Purkinje cell (primary cell): Measurements from ENCODE around the gene KIF22. TPM values are rescaled to one million over a fixed set of nuclear protein-coding genes. Genes with fewer than 3 reads are reported as not detected.

ENCODE experiments used
- polyA plus RNA-seq: library from polyadenylated mRNA; unstranded; fragments of >200 nt; fragmentation: Nextera tagmentation; gene quantifications from 2 replicates; pipeline ENCODE4 v1.2.1, GENCODE V29; 2014

The KIF22 gene
- 19.1 and 28.6 TPM in 2 replicates for polyA plus RNA-seq

DNA sequence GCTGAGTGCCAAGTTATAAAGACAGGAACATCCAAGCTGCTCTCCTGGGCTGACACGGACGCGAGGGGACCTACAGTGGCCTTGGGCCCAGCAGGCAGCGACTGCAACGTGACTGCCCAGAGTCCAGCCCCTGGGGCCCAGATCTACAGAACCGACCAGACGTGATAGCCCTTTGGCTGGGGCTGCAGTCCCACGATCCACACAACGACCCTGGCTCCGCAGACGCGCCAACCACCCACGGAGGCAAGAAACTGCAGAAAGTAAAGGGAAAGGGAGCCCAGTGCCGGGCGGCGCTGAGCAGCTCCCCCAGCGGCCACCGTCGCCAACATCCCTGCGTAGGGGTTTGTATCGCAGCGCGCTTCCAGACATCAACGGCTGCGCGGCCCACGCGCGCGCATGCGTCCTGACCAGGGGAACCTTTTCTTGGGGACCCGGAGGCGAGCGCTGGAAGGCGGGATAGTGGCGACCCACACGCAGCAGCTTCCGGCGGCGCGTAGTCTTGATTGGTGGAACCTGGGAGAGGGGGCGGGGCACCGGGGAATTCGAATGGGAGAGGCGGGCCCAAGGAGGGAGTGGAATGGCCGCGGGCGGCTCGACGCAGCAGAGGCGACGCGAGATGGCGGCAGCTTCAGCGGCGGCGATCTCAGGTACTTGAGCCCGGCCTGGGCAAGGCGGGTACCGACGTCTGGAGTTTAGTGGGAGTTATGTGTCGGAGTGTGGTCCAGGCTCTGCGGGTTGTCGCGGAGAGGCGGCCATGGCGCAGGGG is at the start of gene KIF22:
Gene KIF22 (plus strand): TSS at position 569 of the 766 bp plus-strand sequence. CDS start 9 bp downstream, at position 578.

DNA sequence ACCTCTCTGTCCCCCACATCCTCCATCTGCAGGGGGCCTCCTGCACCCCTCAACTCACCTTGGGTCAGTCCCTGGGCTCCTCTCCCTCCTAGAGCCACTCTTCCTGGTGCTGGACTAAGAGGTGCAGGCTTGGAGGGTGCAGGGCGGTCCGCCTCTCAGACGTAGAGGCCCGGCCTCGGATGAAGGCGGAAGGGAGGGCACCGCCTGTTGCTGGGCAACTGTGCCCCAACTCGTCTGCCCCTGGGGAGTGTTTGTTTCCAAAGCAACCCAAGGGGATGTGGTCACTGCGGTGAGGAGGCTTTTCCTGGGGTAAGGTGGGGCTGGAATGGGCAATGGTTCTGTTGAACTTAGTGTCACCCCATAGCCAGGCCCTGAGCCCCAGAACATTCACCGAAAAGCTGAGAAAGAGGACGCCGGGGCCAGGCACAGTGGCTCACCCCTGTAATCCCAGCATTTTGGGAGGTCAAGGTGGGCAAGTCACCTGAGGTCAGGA is 44.7 kb upstream of the KIF22 start, which contains the start of gene C16orf54:
Gene C16orf54 (minus strand): TSS at position 138 of the 493 bp plus-strand sequence. CDS start 1,039 bp downstream, outside the sequence.

DNA sequence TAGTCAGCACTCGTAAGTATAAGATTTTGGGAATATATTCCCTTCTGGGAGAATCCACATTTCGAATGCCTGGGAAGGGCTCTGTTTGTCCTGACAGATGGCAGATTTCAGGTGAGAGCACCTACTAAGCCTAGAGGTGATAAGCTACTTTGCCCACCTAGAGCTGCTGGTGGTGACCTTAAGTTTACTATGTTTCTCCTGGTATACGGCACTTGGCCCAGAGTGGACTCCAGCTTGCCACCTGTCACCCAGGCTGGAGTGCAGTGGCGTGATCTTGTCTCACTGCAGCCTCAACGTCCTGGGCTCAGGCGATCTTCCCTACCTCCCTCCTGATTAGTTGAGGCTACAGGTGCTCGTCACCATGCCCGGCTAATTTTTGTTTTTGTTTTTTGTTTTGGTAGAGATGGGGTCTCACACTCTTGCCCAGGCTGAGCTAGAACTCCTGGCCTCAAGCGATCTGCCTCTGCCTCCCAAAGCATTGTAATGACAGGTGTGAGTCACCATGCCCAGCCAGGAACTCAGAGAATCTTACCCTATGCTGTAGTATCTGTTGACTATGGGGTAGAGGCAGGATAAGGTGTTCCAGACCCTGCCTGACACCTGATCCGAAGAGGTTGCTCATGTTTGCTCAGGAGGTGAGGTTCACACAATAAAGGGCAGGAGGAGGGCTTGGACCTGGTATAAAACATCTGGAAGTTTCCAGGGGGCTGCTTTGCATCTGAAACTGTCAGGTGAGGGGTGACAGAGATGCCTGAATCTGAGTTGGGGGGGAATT is 12.8 kb upstream of the KIF22 start, which contains the start of gene ZG16:
Gene ZG16 (plus strand): TSS at position 681 of the 775 bp plus-strand sequence. CDS start 1,011 bp downstream, outside the sequence.

DNA sequence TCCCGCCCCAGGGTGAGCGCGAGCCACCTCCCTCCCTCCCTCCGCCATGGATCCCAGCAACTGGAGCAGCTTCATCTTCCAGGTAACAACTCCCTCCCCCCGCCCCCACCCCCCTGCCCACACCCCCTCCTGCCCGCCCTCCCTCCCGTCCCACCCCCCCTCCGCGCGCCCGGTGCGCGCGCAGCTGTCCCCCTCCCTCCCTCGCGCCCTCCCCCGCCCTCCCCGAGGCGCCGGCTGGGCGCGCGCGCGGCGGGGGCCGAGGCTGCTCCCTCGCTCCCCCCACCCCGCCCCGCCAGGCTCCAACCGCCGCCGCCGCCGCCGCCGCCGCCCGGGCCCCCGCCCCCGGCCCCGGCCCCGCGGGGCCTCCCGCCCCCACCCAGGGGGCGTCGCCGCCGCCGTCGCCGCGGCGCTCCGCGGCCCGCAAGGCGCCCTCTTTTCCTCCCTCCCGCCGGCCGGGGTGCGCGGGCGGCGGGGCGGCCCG is 15.6 kb downstream of the KIF22 start, which contains the start of gene MAZ:
Gene MAZ (plus strand): TSS at position 431 of the 481 bp plus-strand sequence. CDS start 173 bp downstream, outside the sequence.

DNA sequence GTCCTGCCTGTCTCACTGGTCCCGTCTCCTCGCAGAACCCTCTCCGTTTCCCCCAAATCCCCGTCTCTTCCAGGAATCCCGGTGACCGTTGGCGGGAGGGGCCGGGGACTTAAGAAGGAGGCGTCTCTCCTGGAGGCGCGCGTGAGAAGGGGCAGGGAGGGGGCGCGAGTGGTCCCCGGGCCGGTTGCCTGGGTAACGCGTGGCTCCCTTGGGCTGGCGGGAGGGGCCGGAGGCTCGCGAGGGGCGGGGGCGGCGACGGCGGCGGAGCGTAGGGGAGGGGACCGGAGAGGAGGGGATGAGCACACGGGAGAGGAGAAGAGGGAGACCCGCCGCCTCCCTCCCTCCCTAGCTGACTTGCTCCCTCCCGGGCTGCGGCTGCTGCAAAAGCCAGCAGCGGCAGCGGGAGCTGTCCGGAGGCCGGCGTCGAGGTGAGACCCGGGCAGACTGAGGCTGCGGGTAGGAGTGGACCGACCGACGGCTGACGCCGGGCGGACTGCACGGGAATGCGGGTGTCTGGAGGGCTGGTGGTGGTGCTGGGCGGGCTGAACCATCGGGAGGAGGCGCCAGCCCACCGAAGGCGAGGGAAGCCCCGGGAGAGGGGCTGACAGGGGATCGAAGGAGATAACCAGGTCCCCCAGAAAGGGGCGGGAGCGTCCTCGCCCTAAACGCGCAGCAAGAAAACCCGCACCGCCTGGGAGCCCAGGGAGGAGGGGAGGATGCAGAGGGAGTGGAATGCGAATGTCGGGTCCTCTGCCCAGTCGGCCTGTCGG is 21.5 kb downstream of the KIF22 start, which contains the start of gene PRRT2:
Gene PRRT2 (plus strand): TSS at position 298 of the 770 bp plus-strand sequence. CDS start 862 bp downstream, outside the sequence.

DNA sequence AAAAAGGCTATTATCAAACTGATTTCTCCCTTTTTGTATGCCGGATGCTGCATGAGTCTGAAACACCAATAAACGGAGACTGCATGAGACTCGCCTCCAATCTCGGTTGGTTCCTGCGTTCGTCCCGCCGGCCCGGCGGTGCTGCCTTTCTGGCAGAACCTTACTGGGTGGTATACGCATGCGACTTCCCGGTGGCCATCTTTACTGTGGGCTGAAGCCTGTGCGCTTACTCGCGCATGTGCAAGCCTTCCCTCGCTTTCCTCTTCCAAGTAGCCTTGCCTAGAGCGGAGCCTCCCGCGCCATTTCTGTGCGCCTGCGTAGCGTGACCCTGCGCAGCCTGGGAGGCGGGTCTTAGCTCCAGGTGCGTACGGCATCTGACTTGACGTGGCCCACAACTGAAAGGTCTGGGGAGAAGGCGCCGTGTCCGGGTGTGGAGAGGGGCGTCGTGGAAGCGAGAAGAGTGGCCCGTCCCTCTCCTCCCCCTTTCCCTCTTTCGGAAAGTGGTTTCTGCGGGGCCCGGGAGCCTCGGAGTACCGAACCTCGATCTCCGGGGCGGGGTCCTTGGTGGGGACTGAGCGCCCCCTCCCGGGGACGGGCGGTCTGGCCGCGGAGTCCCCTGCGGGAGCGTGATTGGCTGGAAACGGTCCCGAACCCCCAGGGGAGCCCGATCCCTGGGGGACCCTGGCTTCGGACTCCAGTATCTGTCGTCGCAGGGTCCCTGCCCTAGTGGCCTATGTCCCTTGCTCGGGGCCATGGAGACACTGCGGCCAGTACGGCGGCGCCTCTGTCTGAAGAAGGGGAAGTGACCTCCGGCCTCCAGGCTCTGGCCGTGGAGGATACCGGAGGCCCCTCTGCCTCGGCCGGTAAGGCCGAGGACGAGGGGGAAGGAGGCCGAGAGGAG is 25.5 kb downstream of the KIF22 start, which contains the start of gene PAGR1:
Gene PAGR1 (plus strand): TSS at position 360 of the 901 bp plus-strand sequence. CDS start 374 bp downstream, at position 734.

DNA sequence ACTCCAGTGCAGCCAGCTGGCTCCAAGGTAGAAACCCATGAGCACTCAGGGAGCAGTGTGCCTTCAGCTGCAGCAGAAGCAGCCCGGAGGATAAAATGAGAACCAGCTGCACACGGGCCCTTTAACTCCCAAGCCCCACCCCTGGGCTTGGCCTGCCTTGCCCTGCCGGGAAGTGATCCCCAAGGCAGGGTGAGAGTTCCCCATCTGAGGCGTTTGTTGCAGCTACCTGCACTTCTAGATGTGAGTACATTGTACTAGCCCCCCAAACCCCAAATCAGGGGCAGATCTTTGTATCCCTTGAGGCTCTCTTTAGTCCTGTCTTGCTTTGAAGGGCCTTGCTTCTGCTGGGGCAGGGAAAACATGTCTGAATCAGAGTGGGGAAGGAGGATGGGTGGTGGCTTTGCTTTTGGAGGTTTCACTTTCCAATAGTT is 29.7 kb downstream of the KIF22 start, which contains the start of gene MVP:
Gene MVP (plus strand): TSS at position 192 of the 431 bp plus-strand sequence. CDS start 10,088 bp downstream, outside the sequence.

Other genes with a start within 250 kb of the KIF22 start
- gene SPN, start 127.5 kb upstream of the KIF22 start, polyA plus RNA-seq, result not detected in 2 replicates
- gene QPRT, start 111.6 kb upstream of the KIF22 start, polyA plus RNA-seq, result 1.3 and 2.5 TPM in 2 replicates
- gene C16orf54, start 44.8 kb upstream of the KIF22 start, polyA plus RNA-seq, result not detected in 2 replicates
- not detected in 2 replicates for gene ZG16, start 12.5 kb upstream of the KIF22 start, polyA plus RNA-seq
- gene MAZ, start 15.8 kb downstream of the KIF22 start, polyA plus RNA-seq, result 2.0 and 5.5 TPM in 2 replicates
- gene PRRT2, start 21.4 kb downstream of the KIF22 start, polyA plus RNA-seq, result 0.83 and 7.5 TPM in 2 replicates
- gene PAGR1, start 25.4 kb downstream of the KIF22 start, polyA plus RNA-seq, result 5.4 and 6.4 TPM in 2 replicates
- 0.56 and 0.76 TPM in 2 replicates for gene MVP, start 29.7 kb downstream of the KIF22 start, polyA plus RNA-seq
- 38.9 and 58.0 TPM in 2 replicates for gene CDIPT, start 72.5 kb downstream of the KIF22 start, polyA plus RNA-seq
- 97.4 and 138 TPM in 2 replicates for gene SEZ6L2, start 108.8 kb downstream of the KIF22 start, polyA plus RNA-seq
- 5.0 and 9.3 TPM in 2 replicates for gene ASPHD1, start 109.7 kb downstream of the KIF22 start, polyA plus RNA-seq
- gene KCTD13, start 135.5 kb downstream of the KIF22 start, polyA plus RNA-seq, result 11.7 and 17.7 TPM in 2 replicates
- 19.7 TPM in 2 replicates for gene TMEM219, start 171.3 kb downstream of the KIF22 start, polyA plus RNA-seq
- gene TAOK2, start 183.1 kb downstream of the KIF22 start, polyA plus RNA-seq, result 0.43 and 0.56 TPM in 2 replicates
- gene HIRIP3, start 204.9 kb downstream of the KIF22 start, polyA plus RNA-seq, result 3.3 and 6.6 TPM in 2 replicates
- gene INO80E, start 205.5 kb downstream of the KIF22 start, polyA plus RNA-seq, result 0.06 and 1.5 TPM in 2 replicates
- 2.3 and 11.0 TPM in 2 replicates for gene DOC2A, start 220.3 kb downstream of the KIF22 start, polyA plus RNA-seq
- 0.36 TPM in 2 replicates for gene C16orf92, start 232.4 kb downstream of the KIF22 start, polyA plus RNA-seq
- 0.71 TPM in 1 of 2 replicates, not detected in the other for gene TLCD3B, start 240.5 kb downstream of the KIF22 start, polyA plus RNA-seq